Stimulated activated CD8-positive, alpha-beta memory T cell treated with anti-CD3 and anti-CD28 coated beads, Interleukin-4, amount 100 ng/mL, for 48 hours (primary cell): ENCODE measurements around the gene TASOR.
A peak's percentile ranks its signal among the peaks of the same experiment; 100 is the strongest.

ENCODE experiments used
- DNase-seq: peaks from one replicate; pipeline ENCODE4 v3.0.0-alpha.2; 2020

TASOR gene

DNA sequence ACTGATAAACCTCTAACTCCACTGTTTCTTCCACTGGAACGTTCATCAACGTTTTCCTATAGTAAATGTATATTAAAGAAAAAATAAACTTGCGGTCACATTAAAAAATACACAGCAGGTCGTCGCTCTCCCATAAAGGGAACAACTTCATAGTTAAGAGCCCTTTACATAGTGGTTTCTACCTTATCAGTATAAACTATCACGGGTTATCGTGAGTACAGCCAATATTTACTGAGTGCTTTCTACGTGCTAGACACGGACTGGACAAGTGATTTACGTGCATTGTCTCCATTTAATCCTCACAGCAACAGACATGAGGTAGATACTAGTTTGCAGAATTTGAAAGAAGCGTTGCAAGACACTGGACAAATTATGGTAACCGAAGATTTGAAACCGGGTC, 964 bp upstream of the TASOR start:
- no peak for DNase-seq

DNA sequence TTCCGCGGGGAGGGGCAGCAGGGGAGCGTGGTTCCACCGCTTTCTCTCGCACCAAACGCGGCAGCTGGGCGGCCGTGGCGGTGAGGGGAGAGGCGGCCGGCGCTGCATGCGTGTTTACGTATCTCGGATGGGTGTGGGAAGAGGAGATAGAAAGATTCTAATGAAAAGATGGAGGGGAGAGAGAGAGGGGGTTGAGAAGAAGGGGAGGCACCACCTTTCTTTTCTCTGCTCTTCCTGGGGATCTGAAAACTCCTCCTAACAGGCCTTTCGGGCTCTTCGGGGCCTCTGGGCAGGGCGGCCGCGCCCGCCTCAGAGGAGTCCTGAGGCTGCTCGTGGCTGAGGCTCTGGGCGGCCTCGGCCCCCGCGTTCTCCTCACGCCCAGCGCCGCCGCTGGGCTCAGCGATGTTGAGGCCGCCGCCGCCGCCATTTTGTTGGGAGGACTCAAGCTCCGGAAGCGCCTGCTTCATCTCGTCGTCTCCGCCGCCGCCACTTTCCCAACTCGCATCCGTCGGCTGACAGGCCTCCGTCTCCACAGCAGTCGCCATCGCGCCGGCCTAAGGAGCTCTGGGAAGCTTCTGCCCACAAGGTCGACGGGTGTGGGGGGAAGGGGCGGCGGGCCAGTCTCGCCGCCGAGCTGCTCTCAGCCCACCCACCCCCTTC, 473 bp downstream of the TASOR start:
- peak; percentile 83 for DNase-seq

DNA sequence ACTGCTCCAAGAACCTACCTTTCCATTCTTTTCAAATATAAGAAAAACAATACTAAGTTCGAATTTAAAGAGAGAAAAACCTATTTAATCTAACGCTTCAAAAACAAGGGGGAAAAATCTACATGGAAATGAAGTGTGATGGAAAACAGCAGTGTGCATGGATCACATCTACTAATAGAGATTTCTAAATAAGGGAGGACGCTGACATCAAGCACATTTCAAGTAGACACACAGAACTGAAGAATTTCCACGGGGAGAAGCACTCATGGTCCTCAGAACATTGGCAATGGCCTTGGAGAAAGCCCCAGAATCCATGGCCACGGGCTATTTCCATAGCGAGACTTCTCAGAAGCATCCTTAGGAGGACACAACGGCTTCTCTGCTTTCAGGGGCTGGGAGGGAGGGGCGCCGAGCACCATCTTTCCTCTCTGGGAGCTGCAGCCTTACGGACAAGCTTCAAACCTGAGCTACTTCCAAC, 1.0 kb downstream of the TASOR start:
- DNase-seq = no peak

DNA sequence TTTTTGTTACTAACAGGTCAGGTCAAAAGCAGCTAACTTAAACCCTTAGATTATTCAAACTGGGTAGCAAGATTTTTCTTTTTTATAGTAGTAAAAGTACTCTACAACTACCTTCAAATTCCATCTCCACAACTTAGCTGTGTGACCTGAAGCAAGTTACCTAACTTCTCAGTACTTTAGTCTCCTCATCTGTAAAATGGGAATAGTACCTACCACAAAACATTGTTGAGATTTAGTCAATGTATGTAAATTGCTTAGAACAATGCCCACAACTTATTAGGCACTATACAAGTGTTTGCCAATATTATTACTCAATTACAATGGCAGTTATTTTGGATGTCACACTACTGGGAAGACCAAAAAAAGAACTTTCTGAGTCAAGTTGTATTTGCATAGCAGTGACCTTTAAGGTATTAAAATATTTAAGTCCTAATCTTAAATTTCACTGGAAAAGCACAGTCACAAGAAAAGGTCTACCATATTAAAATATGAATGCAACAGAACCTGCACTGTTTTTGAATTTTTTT, 2.9 kb downstream of the TASOR start:
- DNase-seq = no peak

DNA sequence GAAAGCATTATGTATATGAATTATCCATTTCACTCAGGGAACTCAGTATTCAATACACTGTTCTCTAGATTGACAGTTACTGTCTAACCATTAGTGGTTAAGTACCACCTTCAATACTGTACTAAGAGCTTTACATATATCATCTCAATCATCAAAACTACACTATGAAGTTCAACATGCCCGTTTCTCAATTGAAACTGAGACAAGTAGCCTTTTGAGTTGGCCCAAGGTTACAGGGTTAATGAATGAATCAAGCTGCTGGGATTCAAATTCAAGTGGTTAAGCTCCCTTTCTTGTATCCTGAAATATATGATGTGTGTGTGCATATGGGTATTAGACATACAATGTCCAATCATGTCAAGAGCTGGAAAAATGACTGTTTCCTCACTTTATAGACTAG, 5.8 kb downstream of the TASOR start:
- DNase-seq = no peak

DNA sequence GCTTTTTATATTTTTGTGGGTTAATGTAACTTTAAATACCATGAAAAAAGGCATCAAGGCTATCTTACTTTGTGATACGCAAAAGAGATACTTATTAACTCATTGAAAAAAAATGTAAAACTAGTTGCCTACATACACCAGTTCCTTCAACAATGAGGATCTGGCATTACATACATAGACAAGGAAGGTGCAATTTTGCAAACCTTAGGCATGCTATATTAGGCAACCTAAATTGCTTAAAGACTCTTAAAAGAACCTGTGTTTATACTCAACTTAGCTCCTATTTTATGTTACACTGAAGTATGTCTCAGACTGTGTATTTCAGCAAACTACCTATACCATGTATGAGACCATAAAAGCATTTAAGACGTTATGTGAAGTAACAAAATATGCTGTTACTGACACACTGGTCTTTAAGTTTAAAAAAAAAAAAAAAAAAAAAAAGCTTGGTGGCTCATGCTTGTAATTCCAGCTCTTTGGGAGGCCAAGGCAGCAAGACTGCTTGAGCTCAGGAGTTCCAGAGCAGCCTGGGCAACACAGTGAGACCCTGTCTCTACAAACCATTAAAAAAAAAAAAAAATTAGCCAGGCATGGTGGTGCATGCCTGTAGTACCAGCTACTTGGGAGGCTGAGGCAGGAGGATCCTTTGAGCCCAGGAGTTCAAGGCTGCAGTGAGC, 9.1 kb downstream of the TASOR start:
- DNase-seq = no peak

DNA sequence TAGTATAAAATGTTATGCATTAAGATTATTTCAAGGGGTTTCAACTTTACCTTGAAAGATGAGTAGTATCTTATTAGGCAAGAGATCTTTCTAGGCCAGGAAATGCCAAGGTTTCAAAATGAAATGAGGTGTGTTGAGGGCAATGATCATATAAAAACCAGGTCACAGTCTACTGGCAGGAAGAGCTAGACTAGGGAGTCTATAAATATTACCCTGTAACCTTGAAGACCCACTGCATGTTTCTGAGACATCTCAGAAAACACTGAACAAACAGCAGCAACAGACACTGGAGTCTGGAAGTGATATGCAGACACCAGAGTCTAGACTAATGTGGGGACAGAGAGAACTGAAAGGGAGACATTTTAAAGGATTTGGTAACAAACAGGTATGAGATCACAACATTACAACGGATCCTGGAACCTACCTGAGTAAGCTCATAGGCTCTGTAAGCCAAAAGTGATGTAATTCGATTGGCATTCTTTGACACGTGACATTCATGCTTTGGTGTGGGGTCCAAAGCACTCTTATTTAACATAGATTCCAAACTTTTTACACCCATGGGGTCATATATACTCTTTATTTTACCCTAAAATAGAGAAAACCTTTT, 15.0 kb downstream of the TASOR start:
- no peak for DNase-seq

DNA sequence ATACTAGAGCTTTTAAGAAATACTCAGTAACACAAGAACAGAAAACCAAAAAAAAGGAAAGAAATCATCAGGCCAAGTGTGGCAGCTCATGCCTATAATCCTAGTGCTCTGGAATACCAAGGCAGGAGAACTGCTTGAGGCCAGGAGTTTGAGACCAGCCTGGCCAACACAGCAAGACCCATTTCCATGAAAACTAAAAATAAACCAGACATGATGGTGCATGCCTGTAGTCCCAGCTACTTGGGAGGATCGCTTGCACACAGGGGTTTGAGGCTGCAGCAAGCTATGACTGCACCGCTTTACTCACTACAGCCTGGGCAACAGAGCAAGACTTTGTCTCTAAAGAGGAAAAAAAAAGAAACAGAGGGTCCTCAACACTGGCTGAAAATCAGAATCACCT, 18.2 kb downstream of the TASOR start:
- no peak for DNase-seq

DNA sequence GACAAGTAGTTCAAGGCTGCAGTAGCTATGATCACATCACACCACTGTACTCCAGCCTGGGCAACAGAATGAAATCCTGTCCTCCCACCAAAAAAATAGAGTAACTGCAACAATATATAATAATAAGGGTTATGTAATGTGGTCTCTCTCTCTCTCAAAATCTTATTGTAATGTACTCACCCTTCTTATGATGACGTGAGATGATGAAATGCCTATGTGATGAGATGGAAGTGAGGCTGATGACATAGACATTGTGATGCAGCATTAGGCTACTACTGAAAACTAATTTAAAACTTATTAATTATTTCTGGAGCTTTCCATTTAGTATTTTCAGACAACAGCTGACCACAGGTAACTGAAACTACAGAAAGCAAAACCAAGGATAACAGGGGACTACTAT, 27.4 kb downstream of the TASOR start:
- DNase-seq = no peak

DNA sequence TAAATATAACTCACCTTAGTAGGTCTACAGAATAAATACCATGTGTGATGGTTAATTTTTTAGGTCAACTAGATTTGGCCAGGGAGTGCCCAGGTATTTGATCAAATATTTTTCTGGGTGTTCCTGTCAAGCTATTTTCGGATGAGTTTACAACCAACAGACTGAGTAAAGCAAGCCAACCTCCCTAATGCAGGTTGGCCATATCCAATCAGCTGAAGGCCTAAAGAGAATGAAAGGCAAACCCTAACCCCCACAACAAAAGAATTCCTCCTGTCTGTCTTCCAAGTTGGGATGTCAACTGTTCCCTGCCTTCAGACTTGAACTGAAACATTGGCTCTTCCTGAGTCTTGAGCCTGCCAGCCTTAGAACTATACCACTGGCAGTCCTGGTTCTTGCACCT, 28.6 kb downstream of the TASOR start:
- DNase-seq = no peak

DNA sequence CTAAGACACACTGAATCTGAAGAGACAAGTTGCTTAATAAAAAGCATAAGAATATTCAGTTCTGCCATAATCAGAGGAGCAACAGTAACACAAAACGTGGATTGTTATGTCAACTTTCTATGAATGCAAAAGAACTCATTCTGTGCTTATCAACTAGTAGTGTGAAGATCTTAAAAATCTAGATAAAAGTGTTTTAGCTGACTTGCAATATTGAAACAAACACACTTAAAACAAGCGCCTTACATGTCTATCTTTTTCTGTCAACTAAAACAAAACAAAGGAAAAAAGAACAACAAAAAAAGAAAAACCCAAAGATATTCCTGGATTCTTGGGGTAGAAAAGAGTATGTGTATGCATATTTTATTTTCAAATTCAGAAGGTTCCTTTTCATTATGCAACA, 37.7 kb downstream of the TASOR start:
- no peak for DNase-seq

DNA sequence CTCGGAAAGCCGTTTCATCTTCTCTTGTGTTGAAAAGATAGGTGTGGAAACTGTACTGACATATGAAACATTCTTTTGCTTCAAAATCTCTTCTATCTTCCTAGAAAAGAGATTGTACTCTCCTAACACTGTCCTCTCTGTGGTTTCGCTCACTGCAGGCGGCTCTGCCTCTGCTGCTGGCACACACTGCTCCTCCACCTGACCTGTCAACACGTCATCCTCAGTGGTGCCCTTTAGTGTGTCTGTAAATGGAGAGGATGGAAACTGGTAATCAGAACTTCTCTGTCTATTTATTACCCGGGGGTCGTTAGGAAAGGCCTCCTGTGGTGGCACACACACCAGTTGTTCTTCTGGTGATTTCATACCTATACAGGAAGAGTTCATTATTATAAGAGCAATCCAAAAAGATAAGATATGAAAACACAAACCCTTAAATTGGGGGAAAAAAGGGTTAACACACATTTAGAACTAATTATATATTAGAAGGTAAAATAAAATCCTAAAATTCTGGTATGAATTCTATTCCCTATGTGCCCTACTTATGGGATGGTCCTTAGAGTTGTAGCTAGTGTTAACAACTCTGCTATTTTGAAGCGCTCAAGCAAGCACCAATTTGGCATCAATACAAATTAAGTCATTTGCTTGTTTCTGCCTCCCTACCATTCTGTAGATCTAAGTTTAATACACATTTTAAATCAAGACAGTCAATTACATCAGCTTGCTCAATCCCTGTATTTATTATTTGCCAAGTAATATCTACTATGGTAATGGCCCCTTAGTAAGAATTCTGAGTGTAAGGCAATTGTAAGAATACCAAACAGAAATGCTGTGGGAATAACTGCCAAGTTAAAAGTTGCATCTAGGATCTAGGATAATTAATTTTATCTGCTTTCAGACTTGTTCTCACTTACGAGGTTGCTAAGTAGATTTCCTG, 49.2 kb downstream of the TASOR start:
- no peak for DNase-seq
